H1 (cell line): ENCODE results near the gene POLA1. TPM values are rescaled to one million over a fixed set of nuclear protein-coding genes. Genes with fewer than 3 reads are reported as not detected.

Source experiments
- CTCF ChIA-PET: fragments of 300-600 bp; sonication (Branson Sonifier 250); formaldehyde crosslinking; loops from one replicate; lab custom pipeline; 2021; ENCODE audit not compliant: partially characterized antibody; lab: Charles Lee
- POLR2A ChIA-PET: fragments of 300-600 bp; sonication (Branson Sonifier 250); formaldehyde crosslinking; loops from one replicate; lab custom pipeline; 2021; ENCODE audit warnings: inconsistent platforms; ENCODE audit not compliant: partially characterized antibody; lab: Charles Lee
- DNase-seq, 2 experiments: peaks; one replicate each; pipeline versions ENCODE4 v3.0.0 to v3.0.0-alpha.2; 2010 to 2022; ENCODE audit warnings: low spot score in 2 of 2, low read depth in 1 of 2, mixed read lengths in 1 of 2
- FAIRE-seq: peaks from 2 replicates; lab custom pipeline; 2011; peaks lifted over from hg19 to GRCh38; lab: Jason Lieb, UNC
- H2AFZ ChIP-seq: 2 replicates; pipeline ENCODE4 v1.8.1; 2012; ENCODE audit warnings: low read length, inconsistent platforms
- H2AK5ac ChIP-seq: 2 replicates; pipeline ENCODE4 v1.6.1; 2013; ENCODE audit warnings: low read depth, low read length
- H2BK120ac ChIP-seq: replicated peaks from 2 replicates; pipeline ENCODE3; 2013; ENCODE audit warnings: low read depth, low read length, inconsistent platforms
- H2BK12ac ChIP-seq: 2 replicates; pipeline ENCODE4 v1.6.1; 2013; ENCODE audit warnings: low read depth, low read length
- H2BK15ac ChIP-seq: 2 replicates; pipeline ENCODE4 v1.6.1; 2013; ENCODE audit warnings: low read length
- H2BK20ac ChIP-seq: 2 replicates; pipeline ENCODE4 v1.6.1; 2013; ENCODE audit warnings: low read length
- H2BK5ac ChIP-seq: 2 replicates; pipeline ENCODE4 v1.6.1; 2013; ENCODE audit warnings: low read depth, low read length
- H3K14ac ChIP-seq: 2 replicates; pipeline ENCODE4 v1.6.1; 2013; ENCODE audit warnings: inconsistent platforms; ENCODE audit not compliant: insufficient read length
- H3K18ac ChIP-seq: 2 replicates; pipeline ENCODE4 v1.6.1; 2013; ENCODE audit warnings: low read length; ENCODE audit errors: extremely low read depth
- H3K23ac ChIP-seq: 2 replicates; pipeline ENCODE4 v1.6.1; 2013; ENCODE audit warnings: inconsistent platforms; ENCODE audit not compliant: insufficient read length
- H3K23me2 ChIP-seq: 2 replicates; pipeline ENCODE4 v1.6.1; 2013; ENCODE audit warnings: low read depth, low read length
- H3K27ac ChIP-seq: 2 replicates; pipeline ENCODE4 v1.6.1; 2011; ENCODE audit warnings: low read depth, low read length, inconsistent platforms
- H3K27me3 ChIP-seq, 4 experiments: replicated peaks in 1 of 4; 1 replicate in 1 of 4; 2 replicates in 3 of 4; pipeline versions ENCODE4 v1.6.1 to v1.8.1; 2011 to 2013; ENCODE audit warnings: low read length in 3 of 4, mild to moderate bottlenecking in 3 of 4, inconsistent platforms in 2 of 4, mixed read lengths in 2 of 4, moderate library complexity in 1 of 4; ENCODE audit not compliant: control insufficient read depth in 3 of 4, insufficient read depth in 3 of 4; ENCODE audit errors: extremely low read depth in 1 of 4
- H3K36me3 ChIP-seq, 4 experiments: 2 replicates each; pipeline versions ENCODE4 v1.6.1 to v1.8.1; 2011 to 2013; ENCODE audit warnings: mild to moderate bottlenecking in 4 of 4, low read length in 3 of 4, moderate library complexity in 2 of 4, control low read depth in 1 of 4, inconsistent platforms in 1 of 4; ENCODE audit not compliant: insufficient read depth in 4 of 4, control insufficient read depth in 2 of 4
- H3K4ac ChIP-seq: replicated peaks from 2 replicates; pipeline ENCODE3; 2013; ENCODE audit warnings: low read length, low read depth, mixed read lengths, inconsistent platforms; ENCODE audit not compliant: insufficient read length
- H3K4me1 ChIP-seq, 4 experiments: replicated peaks in 1 of 4; 1 replicate in 1 of 4; 2 replicates in 3 of 4; pipeline versions ENCODE4 v1.6.1 to v1.8.1; 2011 to 2013; ENCODE audit warnings: low read length in 3 of 4, inconsistent platforms in 2 of 4, mixed read lengths in 1 of 4; ENCODE audit not compliant: insufficient read depth in 4 of 4, control insufficient read depth in 3 of 4
- H3K4me2 ChIP-seq, 2 experiments: 2 replicates each; pipeline versions ENCODE4 v1.6.1 to v1.8.1; 2011 to 2013; ENCODE audit warnings: low read depth in 2 of 2, low read length in 2 of 2, control low read depth in 1 of 2, inconsistent platforms in 1 of 2, mild to moderate bottlenecking in 1 of 2; ENCODE audit not compliant: insufficient read depth in 1 of 2
- H3K4me3 ChIP-seq, 4 experiments: fragments of 200-600, 300-600 bp in 1 of 4; sonication (generic), shearing (Covaris generic), sonication (Bioruptor Twin) in 1 of 4; 2 replicates each; pipeline versions ENCODE4 v1.5.1 to v1.8.1; 2011 to 2016; ENCODE audit warnings: low read length in 4 of 4, low read depth in 3 of 4, control low read depth in 2 of 4, inconsistent platforms in 2 of 4, mild to moderate bottlenecking in 2 of 4, mixed read lengths in 1 of 4, moderate library complexity in 1 of 4; ENCODE audit not compliant: insufficient read depth in 2 of 4; ENCODE audit errors: extremely low read depth in 1 of 4
- H3K56ac ChIP-seq: replicated peaks from 2 replicates; pipeline ENCODE3; 2013; ENCODE audit warnings: low read depth, mild to moderate bottlenecking, mixed read lengths, low read length, inconsistent platforms; ENCODE audit not compliant: insufficient read length
- H3K79me1 ChIP-seq: 2 replicates; pipeline ENCODE4 v1.6.1; 2013; ENCODE audit warnings: low read depth, low read length, control low read depth
- H3K79me2 ChIP-seq, 2 experiments: 2 replicates each; pipeline versions ENCODE4 v1.6.1 to v1.8.1; 2012 to 2013; ENCODE audit warnings: low read length in 2 of 2, mild to moderate bottlenecking in 2 of 2, inconsistent platforms in 1 of 2; ENCODE audit not compliant: insufficient read depth in 2 of 2, control insufficient read depth in 1 of 2
- H3K9ac ChIP-seq, 4 experiments: replicated peaks in 1 of 4; 1 replicate in 1 of 4; 2 replicates in 3 of 4; pipeline versions ENCODE4 v1.6.1 to v1.8.1; 2011 to 2013; ENCODE audit warnings: low read depth in 3 of 4, low read length in 3 of 4, control low read depth in 2 of 4, mild to moderate bottlenecking in 2 of 4, moderate library complexity in 2 of 4, inconsistent platforms in 1 of 4; ENCODE audit errors: extremely low read depth in 1 of 4
- H3K9me3 ChIP-seq, 2 experiments: 2 replicates each; pipeline versions ENCODE4 v1.6.1 to v1.8.1; 2012 to 2013; ENCODE audit warnings: mild to moderate bottlenecking in 2 of 2, moderate library complexity in 2 of 2, control low read depth in 1 of 2, inconsistent platforms in 1 of 2, low read depth in 1 of 2, low read length in 1 of 2, mixed read lengths in 1 of 2; ENCODE audit not compliant: insufficient read depth in 2 of 2
- H4K20me1 ChIP-seq, 2 experiments: replicated peaks in 1 of 2; 2 replicates each; pipeline versions ENCODE3 to v1.8.1; 2011 to 2013; ENCODE audit warnings: inconsistent platforms in 2 of 2, low read length in 2 of 2, mild to moderate bottlenecking in 1 of 2; ENCODE audit not compliant: insufficient read depth in 2 of 2, control insufficient read depth in 1 of 2
- H4K5ac ChIP-seq: 2 replicates; pipeline ENCODE4 v1.6.1; 2013; ENCODE audit warnings: low read length, low read depth, mixed read lengths, inconsistent platforms; ENCODE audit not compliant: insufficient read length
- H4K8ac ChIP-seq: 2 replicates; pipeline ENCODE4 v1.8.0; 2013; ENCODE audit warnings: mild to moderate bottlenecking, moderate library complexity, low read length, inconsistent platforms; ENCODE audit not compliant: insufficient read depth; ENCODE audit errors: extremely low read depth
- H4K91ac ChIP-seq: replicated peaks from 2 replicates; pipeline ENCODE3; 2013; ENCODE audit warnings: low read length, mixed read lengths, inconsistent platforms; ENCODE audit not compliant: insufficient read length
- CEBPB ChIP-seq: IDR thresholded peaks from 2 replicates; pipeline ENCODE4 v1.6.1; 2012; ENCODE audit warnings: low read depth, low read length
- CTBP2 ChIP-seq: IDR thresholded peaks from 2 replicates; pipeline ENCODE4 v1.7.0; 2011; ENCODE audit warnings: borderline replicate concordance, mild to moderate bottlenecking, moderate library complexity, mixed read lengths, low read length; ENCODE audit not compliant: insufficient read depth, insufficient read length
- WGBS, 2 experiments: shearing (Covaris generic) in 1 of 2; methylation state at CpG; one replicate each; pipeline versions ENCODE4 v1.1.6 to v1.1.7; 2013 to 2015; ENCODE audit warnings: low lambda C conversion rate in 2 of 2, mixed read lengths in 2 of 2, inconsistent platforms in 1 of 2, low coverage in 1 of 2, missing lambda C conversion rate in 1 of 2; ENCODE audit not compliant: insufficient replicate concordance in 2 of 2, insufficient coverage in 1 of 2, insufficient read length in 1 of 2; ENCODE audit errors: extremely low coverage in 1 of 2, missing lambda C conversion rate in 1 of 2; 5-methylcytosine and 5-hydroxymethylcytosine counted together
- polyA plus RNA-seq, 7 experiments: library from polyadenylated mRNA; depleted of rRNA in 3 of 7; stranded (reverse) in 5 of 7; unstranded in 2 of 7; fragments of >200 nt in 5 of 7; fragments of 200-250 nt in 2 of 7; gene quantifications; 1 replicate in 5 of 7; 2 replicates in 1 of 7; 4 replicates in 1 of 7; pipeline versions ENCODE4 v1.2.1 to v1.2.3, GENCODE V29; 2011 to 2013; ENCODE audit warnings: missing spikeins in 2 of 7, mixed read lengths in 2 of 7
- total RNA-seq: library from RNA; stranded (reverse); fragmentation: NEBNext Ultra II Directional; extraction: Animal tissue kit (Norgen Biotek cat#: 25700); gene quantifications from 2 replicates; pipeline ENCODE4 v1.2.1, GENCODE V29; 2021

Gene POLA1
- total and polyA plus RNA-seq, 2 of the 8 experiments (the other 6 are each of a cell fraction or from before 2014, with no cell fraction given): 5.6 to 34.9 TPM

- Histone ChIP-seq H3K79me2 (no peaks in the 10 kb centered on the region), H3K14ac (no peak overlapping the region), H3K27ac (no peak overlapping the region), H3K9ac (no peak overlapping the region), H4K20me1 (peaks cover 3 to 8% of the 10 kb centered on the region in 2 experiments), H4K8ac (no peak overlapping the region), H3K36me3 (no peaks in the 10 kb centered on the region), H3K4me3 (peak overlapping the region in 1 of 4 experiments; percentile 42; a peak in 1 of 8 replicates), H4K5ac (no peak overlapping the region), H3K4me1 (peaks cover 0 to 20% (median 16%) of the 10 kb centered on the region in 4 experiments), H4K91ac (no peak overlapping the region), H2BK20ac (no peak overlapping the region), H3K23me2 (peaks cover 3% of the 10 kb centered on the region; the same call in 1 of the 2 replicates), H2BK120ac (no peak overlapping the region), H2BK12ac (no peak overlapping the region), H3K18ac (no peak overlapping the region), H2AK5ac (no peak overlapping the region), H3K9me3 (no peaks in the 10 kb centered on the region), H3K4ac (no peak overlapping the region), H3K56ac (no peak overlapping the region), H3K27me3 (peaks cover 73 to 98% (median 92%) of the 10 kb centered on the region in 4 experiments), H3K79me1 (no peaks in the 10 kb centered on the region), H2AFZ (no peak overlapping the region), H3K23ac (no peak overlapping the region), H2BK5ac (no peak overlapping the region), H3K4me2 (peak overlapping the region; percentile 51 to 68; a peak in 3 of 4 replicates), H2BK15ac (no peak overlapping the region)
- POLR2A ChIA-PET: interaction anchor here (0.6 to 1.2 kb wide), 2 partner anchors 11 to 42 kb away, joined by 4 read pairs; no protein-coding TSS in a partner anchor
- CTCF ChIA-PET: interaction anchor here (0.6 to 4.6 kb wide), 4 partner anchors 9 to 641 kb away, joined by 3 to 23 read pairs (median 4); no protein-coding TSS in a partner anchor
- no peak for FAIRE-seq
- peak; percentile 10 for TF ChIP-seq CTBP2
- no peak for TF ChIP-seq CEBPB
- WGBS, 2 experiments: 0% methylated on average over 1 of the region's 44 CpGs; no CpG with 5 or more reads in 1 of the 2 experiments
- DNase-seq: no peak
Observed at GRCh38 chrX:25013632-25014365, 320.1 kb downstream of the POLA1 start.
